Adrenal gland (tissue), 5 donors: ENCODE results near the gene CNTNAP2.

Source experiments
- POLR2A ChIP-seq, 2 donors: fragments of 450-650 bp; IDR thresholded peaks; one replicate each; pipeline ENCODE4 v1.6.1; 2017; ENCODE audit warnings: antibody characterized with exemption in 2 of 2, mild to moderate bottlenecking in 2 of 2, moderate library complexity in 1 of 2
- TF ChIP-seq, protein P1 (sequence below), 6 experiments: fragments of 450-650 bp in 4 of 6; fragments of 200-600 bp in 2 of 6; sonication (generic) in 1 of 6; IDR thresholded peaks; 1 replicate in 5 of 6; 2 replicates in 1 of 6; pipeline versions ENCODE4 v1.5.1 to v1.8.0; 2016 to 2021; ENCODE audit warnings: antibody characterized with exemption in 6 of 6, mild to moderate bottlenecking in 2 of 6, moderate library complexity in 1 of 6
- donor health status: DM: no; HTN: no; CAD: no.

DNA sequence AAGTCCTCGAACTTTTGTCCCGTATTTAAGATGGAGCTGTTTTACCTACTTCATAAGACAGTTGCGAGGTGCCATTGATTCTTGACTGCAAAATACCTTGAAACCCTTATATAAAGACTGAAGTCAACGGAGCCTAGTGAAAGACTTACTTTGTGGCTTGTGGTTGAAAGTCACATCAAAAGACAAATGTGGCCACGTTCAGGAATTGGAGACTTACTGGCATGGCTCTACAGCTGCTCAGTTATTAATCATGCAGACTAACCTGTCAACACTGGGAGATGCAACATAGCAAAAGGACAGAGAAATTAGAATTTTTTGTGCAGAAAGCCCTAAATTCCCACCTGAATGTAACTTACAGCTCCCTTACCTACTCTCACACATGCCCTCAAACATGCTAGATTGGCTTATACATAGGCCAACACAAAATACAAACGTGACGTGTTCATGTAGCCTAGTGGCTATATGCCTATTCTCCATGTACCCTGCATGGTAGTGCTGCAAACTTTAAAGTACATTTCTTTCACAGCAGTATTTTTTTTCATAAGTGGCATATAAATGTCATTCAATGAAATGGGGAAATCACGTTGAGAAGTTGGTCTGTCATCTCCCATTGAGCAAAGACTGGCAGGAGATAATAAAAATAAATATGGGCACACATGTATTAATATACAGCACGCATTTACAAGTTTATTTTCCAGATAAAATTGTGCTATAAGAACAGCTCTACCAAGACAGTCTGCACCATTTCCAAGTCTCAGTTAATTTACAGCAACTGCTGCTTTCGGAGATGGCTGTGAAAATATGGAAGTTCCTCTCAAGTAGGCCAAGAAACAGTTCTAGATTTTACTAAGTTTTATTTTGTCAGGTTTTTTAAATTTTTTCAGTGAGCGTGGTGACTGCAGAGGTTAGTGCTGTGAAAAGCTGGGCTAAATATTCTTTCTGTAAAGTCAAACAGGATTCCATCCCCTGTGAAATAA lies 2303.5 kb downstream of the CNTNAP2 start:
- TF ChIP-seq, protein P1, sequence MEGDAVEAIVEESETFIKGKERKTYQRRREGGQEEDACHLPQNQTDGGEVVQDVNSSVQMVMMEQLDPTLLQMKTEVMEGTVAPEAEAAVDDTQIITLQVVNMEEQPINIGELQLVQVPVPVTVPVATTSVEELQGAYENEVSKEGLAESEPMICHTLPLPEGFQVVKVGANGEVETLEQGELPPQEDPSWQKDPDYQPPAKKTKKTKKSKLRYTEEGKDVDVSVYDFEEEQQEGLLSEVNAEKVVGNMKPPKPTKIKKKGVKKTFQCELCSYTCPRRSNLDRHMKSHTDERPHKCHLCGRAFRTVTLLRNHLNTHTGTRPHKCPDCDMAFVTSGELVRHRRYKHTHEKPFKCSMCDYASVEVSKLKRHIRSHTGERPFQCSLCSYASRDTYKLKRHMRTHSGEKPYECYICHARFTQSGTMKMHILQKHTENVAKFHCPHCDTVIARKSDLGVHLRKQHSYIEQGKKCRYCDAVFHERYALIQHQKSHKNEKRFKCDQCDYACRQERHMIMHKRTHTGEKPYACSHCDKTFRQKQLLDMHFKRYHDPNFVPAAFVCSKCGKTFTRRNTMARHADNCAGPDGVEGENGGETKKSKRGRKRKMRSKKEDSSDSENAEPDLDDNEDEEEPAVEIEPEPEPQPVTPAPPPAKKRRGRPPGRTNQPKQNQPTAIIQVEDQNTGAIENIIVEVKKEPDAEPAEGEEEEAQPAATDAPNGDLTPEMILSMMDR (IDR thresholded peaks at IDR 0.05): no peak
- no peak for TF ChIP-seq POLR2A (IDR thresholded peaks at IDR 0.05)
